Activated naive CD8-positive, alpha-beta T cell treated with anti-CD3 and anti-CD28 coated beads, Interleukin-2, amount 50 U/mL, for 24 hours (primary cell): ENCODE data around the gene APH1B.
"Not testable (repeated sequence)": the region's sequence is repeated elsewhere in the genome, so short reads cannot be mapped to it uniquely, and the experiment has no call there.

Source experiments
- ATAC-seq: fragments of 150-1000 bp; cut with Tn5 transposase; one replicate; pipeline ENCODE4 v1.10.0; 2021
- DNase-seq: peaks from one replicate; pipeline ENCODE4 v3.0.0; 2021
- H3K27ac Mint-ChIP-seq: one replicate; pipeline ENCODE4 v1.8.0; 2021; ENCODE audit warnings: mild to moderate bottlenecking, mixed read lengths
- H3K27me3 Mint-ChIP-seq: one replicate; pipeline ENCODE4 v1.8.0; 2021; ENCODE audit warnings: mixed read lengths
- H3K36me3 Mint-ChIP-seq: one replicate; pipeline ENCODE4 v1.8.0; 2021; ENCODE audit warnings: low read depth, mixed read lengths
- H3K4me1 Mint-ChIP-seq: one replicate; pipeline ENCODE4 v1.8.0; 2021; ENCODE audit warnings: mixed read lengths
- H3K4me3 Mint-ChIP-seq: one replicate; pipeline ENCODE4 v1.8.0; 2021; ENCODE audit warnings: mild to moderate bottlenecking, moderate library complexity, mixed read lengths
- H3K9me3 Mint-ChIP-seq: one replicate; pipeline ENCODE4 v1.8.0; 2021; ENCODE audit warnings: mixed read lengths

The APH1B gene

DNA sequence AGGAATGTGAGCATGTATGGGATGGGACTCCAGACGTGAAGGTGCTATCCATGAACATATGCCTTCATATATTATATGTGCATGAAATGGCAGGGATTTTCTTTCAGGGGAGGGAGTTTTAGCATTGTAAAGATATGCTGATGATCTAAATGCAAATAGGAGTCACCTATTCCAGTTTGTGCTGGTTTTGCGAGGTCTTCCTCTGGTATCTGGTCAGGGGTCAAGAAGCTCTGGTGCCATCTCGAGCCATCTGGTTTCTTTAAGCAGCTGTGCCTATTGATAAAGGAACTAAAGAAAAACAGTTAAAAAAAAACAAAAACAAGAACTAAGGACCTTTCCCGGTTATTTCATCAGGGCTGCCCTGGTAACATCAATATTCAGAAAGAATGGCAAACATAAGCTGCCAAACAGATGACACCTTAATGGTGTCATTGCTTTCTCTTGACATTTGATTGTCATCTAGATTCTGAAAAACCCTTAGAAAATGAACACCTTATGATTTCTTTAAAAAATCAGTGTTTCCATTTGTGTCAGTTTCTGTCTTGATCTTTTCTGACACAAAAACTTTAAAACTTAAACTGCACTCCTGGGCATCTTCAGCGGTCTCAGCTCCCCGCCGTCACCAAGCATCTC, 22.7 kb downstream of the APH1B start:
- peaks cover 6% of the 10 kb centered on the region for H3K4me1 Mint-ChIP-seq
- no peak overlapping the region for H3K4me3 Mint-ChIP-seq
- ATAC-seq, result no peak
- H3K9me3 Mint-ChIP-seq, result no peaks in the 10 kb centered on the region
- no peak for DNase-seq
- peaks cover 17% of the 10 kb centered on the region for H3K36me3 Mint-ChIP-seq
- H3K27me3 Mint-ChIP-seq, result no peaks in the 10 kb centered on the region
- H3K27ac Mint-ChIP-seq, result no peak overlapping the region

- ATAC-seq (no peak), DNase-seq (no peak)
- Mint-ChIP-seq H3K36me3 (peaks cover 17% of the 10 kb centered on the region), H3K27me3 (no peaks in the 10 kb centered on the region), H3K4me1 (peaks cover 6% of the 10 kb centered on the region), H3K9me3 (no peaks in the 10 kb centered on the region), H3K27ac (no peak overlapping the region), H3K4me3 (no peak overlapping the region)
These were observed 23.7 kb downstream of the APH1B start for GRCh38 chr15:63301088-63301487.

GRCh38 chr15:63305260-63305659, 27.9 kb downstream of the APH1B start:
- H3K9me3 Mint-ChIP-seq, result no peaks in the 10 kb centered on the region
- H3K36me3 Mint-ChIP-seq, result peaks cover 12% of the 10 kb centered on the region
- DNase-seq (no peak), ATAC-seq (no peak)
- H3K27me3 Mint-ChIP-seq, result no peaks in the 10 kb centered on the region
- H3K27ac Mint-ChIP-seq, result no peak overlapping the region
- peaks cover 3% of the 10 kb centered on the region for H3K4me1 Mint-ChIP-seq
- no peak overlapping the region for H3K4me3 Mint-ChIP-seq

GRCh38 chr15:63306492-63307073, 29.2 kb downstream of the APH1B start:
- Mint-ChIP-seq H3K27me3 (no peaks in the 10 kb centered on the region), H3K4me1 (no peaks in the 10 kb centered on the region), H3K36me3 (peaks cover 15% of the 10 kb centered on the region), H3K4me3 (no peak overlapping the region), H3K27ac (no peak overlapping the region), H3K9me3 (no peaks in the 10 kb centered on the region)
- no peak for ATAC-seq
- DNase-seq, result no peak

GRCh38 chr15:63308491-63308890, 31.1 kb downstream of the APH1B start:
- no peaks in the 10 kb centered on the region for H3K4me1 Mint-ChIP-seq
- H3K27ac Mint-ChIP-seq, result no peak overlapping the region
- no peaks in the 10 kb centered on the region for H3K27me3 Mint-ChIP-seq
- H3K9me3 Mint-ChIP-seq, result no peaks in the 10 kb centered on the region
- ATAC-seq (no peak), DNase-seq (no peak)
- no peak overlapping the region for H3K4me3 Mint-ChIP-seq
- peaks cover 8% of the 10 kb centered on the region for H3K36me3 Mint-ChIP-seq

DNA sequence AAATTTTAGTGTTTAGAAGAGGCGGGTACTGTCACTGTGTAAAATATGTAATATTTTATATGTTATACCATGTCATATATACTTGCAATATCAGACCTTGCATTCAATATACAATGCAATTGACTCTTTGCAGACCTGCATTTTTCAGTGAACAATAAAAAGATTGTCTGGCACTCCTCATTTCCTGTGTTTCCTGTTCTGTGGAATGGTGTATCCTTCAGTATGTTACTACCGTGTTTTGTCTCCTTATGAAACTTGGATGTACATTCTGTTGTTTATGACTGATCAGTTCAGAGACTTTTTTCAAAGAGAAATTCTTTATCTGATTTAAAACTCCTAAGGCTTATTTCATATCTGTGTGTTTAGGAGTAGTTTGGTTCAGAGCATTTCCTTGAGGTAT, 31.5 kb downstream of the APH1B start:
- ATAC-seq, result no peak
- H3K9me3 Mint-ChIP-seq, result no peaks in the 10 kb centered on the region
- peaks cover 8% of the 10 kb centered on the region for H3K36me3 Mint-ChIP-seq
- no peaks in the 10 kb centered on the region for H3K27me3 Mint-ChIP-seq
- no peaks in the 10 kb centered on the region for H3K4me1 Mint-ChIP-seq
- no peak overlapping the region for H3K27ac Mint-ChIP-seq
- no peak overlapping the region for H3K4me3 Mint-ChIP-seq
- DNase-seq, result no peak

GRCh38 chr15:63310646-63311045, 33.2 kb downstream of the APH1B start:
- DNase-seq (no peak), ATAC-seq (no peak)
- Mint-ChIP-seq H3K27me3 (no peaks in the 10 kb centered on the region), H3K9me3 (no peaks in the 10 kb centered on the region), H3K4me1 (no peaks in the 10 kb centered on the region), H3K4me3 (no peak overlapping the region), H3K36me3 (peaks cover 4% of the 10 kb centered on the region), H3K27ac (no peak overlapping the region)

DNA sequence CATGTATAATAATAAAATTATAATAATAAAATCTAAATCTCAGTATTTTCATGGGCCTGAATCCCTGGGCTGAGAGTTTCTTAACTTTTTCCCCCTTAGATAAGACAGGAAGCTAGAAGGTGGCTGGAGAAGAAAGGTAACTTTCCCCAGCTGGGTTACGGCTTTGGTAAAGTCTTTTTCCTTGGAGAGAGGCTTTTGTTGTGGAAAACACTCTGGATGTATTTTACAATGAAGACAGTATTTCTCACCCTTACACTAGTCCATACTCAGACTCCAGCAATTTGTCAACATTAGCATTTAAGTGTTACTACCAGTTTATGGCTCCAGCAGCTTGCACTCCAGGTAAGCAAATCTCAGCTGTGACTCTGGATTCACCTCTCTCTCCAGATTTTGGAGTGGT, 34.9 kb downstream of the APH1B start:
- Mint-ChIP-seq H3K27me3 (no peaks in the 10 kb centered on the region), H3K9me3 (no peaks in the 10 kb centered on the region), H3K4me1 (no peaks in the 10 kb centered on the region), H3K36me3 (peaks cover 4% of the 10 kb centered on the region), H3K4me3 (no peak overlapping the region), H3K27ac (no peak overlapping the region)
- no peak for DNase-seq
- no peak for ATAC-seq

GRCh38 chr15:63313825-63314224, 36.4 kb downstream of the APH1B start:
- Mint-ChIP-seq H3K36me3 (peaks cover 4% of the 10 kb centered on the region), H3K4me3 (no peak overlapping the region), H3K27ac (no peak overlapping the region), H3K9me3 (no peaks in the 10 kb centered on the region), H3K27me3 (no peaks in the 10 kb centered on the region), H3K4me1 (no peaks in the 10 kb centered on the region)
- DNase-seq (no peak), ATAC-seq (no peak)

GRCh38 chr15:63314409-63314808, 37.0 kb downstream of the APH1B start:
- Mint-ChIP-seq H3K4me1 (no peaks in the 10 kb centered on the region), H3K27me3 (no peaks in the 10 kb centered on the region), H3K27ac (no peak overlapping the region), H3K4me3 (no peak overlapping the region), H3K36me3 (peaks cover 4% of the 10 kb centered on the region), H3K9me3 (no peaks in the 10 kb centered on the region)
- no peak for DNase-seq
- ATAC-seq, result no peak

DNA sequence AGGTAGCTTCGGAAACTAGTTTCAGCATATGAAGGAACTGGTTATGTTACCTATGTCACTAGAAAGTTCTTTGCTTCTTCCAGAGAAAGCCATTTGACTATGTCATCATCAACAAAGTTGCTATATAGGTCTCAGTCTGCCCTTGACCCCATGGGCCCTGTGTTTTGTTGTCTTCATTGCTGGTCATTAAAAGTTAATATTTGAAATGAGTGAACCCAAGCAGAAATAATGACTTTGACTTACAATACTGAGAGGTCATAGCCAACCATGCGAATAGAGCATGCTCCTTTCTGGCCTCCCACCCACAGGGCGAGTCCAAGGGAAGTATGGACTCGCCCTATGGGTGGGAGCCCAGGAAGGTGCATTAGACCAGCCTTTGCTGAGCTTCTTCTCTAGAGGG, 40.9 kb downstream of the APH1B start:
- DNase-seq, result no peak
- Mint-ChIP-seq H3K9me3 (no peaks in the 10 kb centered on the region), H3K4me3 (no peak overlapping the region), H3K27ac (no peak overlapping the region), H3K4me1 (no peaks in the 10 kb centered on the region), H3K27me3 (no peaks in the 10 kb centered on the region), H3K36me3 (no peaks in the 10 kb centered on the region)
- ATAC-seq, result no peak

GRCh38 chr15:63319065-63319464, 41.7 kb downstream of the APH1B start:
- DNase-seq (no peak), ATAC-seq (no peak)
- H3K4me1 Mint-ChIP-seq, result no peaks in the 10 kb centered on the region
- H3K36me3 Mint-ChIP-seq, result no peaks in the 10 kb centered on the region
- H3K27me3 Mint-ChIP-seq, result no peaks in the 10 kb centered on the region
- no peak overlapping the region for H3K27ac Mint-ChIP-seq
- H3K9me3 Mint-ChIP-seq, result no peaks in the 10 kb centered on the region
- no peak overlapping the region for H3K4me3 Mint-ChIP-seq

DNA sequence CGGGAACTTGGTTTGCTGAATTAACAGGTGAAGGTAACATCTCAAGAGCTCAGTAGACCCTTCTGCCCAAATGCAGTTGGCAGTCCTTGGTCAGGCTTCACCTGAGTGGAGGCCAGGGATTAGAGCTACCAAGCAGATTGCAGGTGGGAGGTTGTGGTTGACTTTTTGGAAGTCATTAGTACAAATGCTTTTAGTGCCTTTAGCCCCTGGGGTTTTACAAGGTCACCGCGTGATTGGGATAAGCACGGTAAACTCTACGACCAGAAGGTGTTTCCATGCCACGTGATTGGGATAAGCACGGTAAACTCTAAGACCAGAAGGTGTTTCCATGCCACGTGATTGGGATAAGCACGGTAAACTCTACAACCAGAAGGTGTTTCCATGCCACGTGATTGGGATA, 43.0 kb downstream of the APH1B start:
- not testable (repeated sequence) for H3K4me1 Mint-ChIP-seq, H3K36me3 Mint-ChIP-seq, DNase-seq, H3K9me3 Mint-ChIP-seq, H3K27me3 Mint-ChIP-seq, H3K27ac Mint-ChIP-seq, H3K4me3 Mint-ChIP-seq, ATAC-seq

DNA sequence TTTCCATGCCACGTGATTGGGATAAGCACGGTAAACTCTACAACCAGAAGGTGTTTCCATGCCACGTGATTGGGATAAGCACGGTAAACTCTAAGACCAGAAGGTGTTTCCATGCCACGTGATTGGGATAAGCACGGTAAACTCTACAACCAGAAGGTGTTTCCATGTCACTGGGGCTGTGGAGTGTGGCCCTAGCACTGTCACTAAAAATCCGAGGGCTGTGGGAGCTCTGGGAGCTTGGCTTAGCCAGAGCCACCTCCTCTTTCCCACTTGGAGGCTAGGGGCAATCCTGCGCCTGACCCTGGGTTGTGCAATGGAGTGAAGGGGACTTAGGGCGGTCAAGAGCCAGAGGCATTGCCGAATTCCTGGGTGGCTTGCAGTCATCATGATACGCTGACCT, 43.6 kb downstream of the APH1B start:
- not testable (repeated sequence) for H3K27me3 Mint-ChIP-seq, H3K9me3 Mint-ChIP-seq

DNA sequence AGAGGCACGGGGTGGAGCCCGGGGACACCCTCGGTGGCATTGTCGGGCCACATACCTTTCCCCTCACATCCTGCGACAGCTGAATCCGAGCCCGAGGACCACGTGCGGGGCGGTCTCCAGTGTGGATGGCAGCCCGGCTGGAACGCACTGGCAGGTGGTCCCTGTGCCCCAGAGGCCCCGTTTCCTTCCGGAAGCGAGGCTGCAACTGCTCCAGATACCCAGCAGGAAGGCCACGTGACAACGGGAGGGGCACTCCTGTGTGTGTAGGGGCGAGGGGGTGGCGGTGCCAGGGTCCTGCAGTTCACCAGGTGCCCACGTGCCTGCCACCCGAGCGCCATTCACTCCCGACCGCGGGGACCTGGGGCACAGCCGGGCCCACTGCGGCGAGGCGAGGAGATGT, 44.1 kb downstream of the APH1B start:
- Mint-ChIP-seq H3K9me3 (no peaks in the 10 kb centered on the region), H3K36me3 (no peaks in the 10 kb centered on the region), H3K4me3 (no peak overlapping the region), H3K4me1 (no peaks in the 10 kb centered on the region), H3K27ac (no peak overlapping the region), H3K27me3 (no peaks in the 10 kb centered on the region)
- no peak for ATAC-seq
- no peak for DNase-seq

More for the DNA sequence above, 43.6 kb downstream of the APH1B start:
- not testable (repeated sequence) for H3K27ac Mint-ChIP-seq, ATAC-seq, DNase-seq, H3K36me3 Mint-ChIP-seq, H3K4me3 Mint-ChIP-seq, H3K4me1 Mint-ChIP-seq

- no peaks in the 10 kb centered on the region for H3K9me3 Mint-ChIP-seq
- H3K36me3 Mint-ChIP-seq, result no peaks in the 10 kb centered on the region
- no peak overlapping the region for H3K27ac Mint-ChIP-seq
- H3K27me3 Mint-ChIP-seq, result no peaks in the 10 kb centered on the region
- H3K4me1 Mint-ChIP-seq, result no peaks in the 10 kb centered on the region
- no peak for ATAC-seq
- no peak overlapping the region for H3K4me3 Mint-ChIP-seq
- DNase-seq, result no peak
These were observed 45.1 kb downstream of the APH1B start for GRCh38 chr15:63322541-63322940.
